OCI-LY3 (cell line): ENCODE data around the gene HAUS7.

Source experiments
- CTCF ChIP-seq: fragments of 200-600, 300-600 bp; sonication (generic); IDR thresholded peaks from 2 replicates; pipeline ENCODE4 v1.5.1; 2014; ENCODE audit warnings: antibody characterized with exemption, low read length, low read depth
- EZH2phosphoT487 ChIP-seq: fragments of 200-600 bp; shearing (Covaris generic); IDR thresholded peaks from 2 replicates; pipeline ENCODE4 v1.6.1; 2018; ENCODE audit warnings: antibody characterized with exemption, mixed run types, low read depth

GRCh38 chrX:153465691-153466380, 4.5 kb downstream of the HAUS7 start:
- no peak for TF ChIP-seq CTCF
- TF ChIP-seq EZH2phosphoT487: no peak
